ENCODE measurements around the gene TRPM3.
"Not testable (repeated sequence)": the region's sequence is repeated elsewhere in the genome, so short reads cannot be mapped to it uniquely, and the experiment has no call there.

Gene TRPM3

DNA sequence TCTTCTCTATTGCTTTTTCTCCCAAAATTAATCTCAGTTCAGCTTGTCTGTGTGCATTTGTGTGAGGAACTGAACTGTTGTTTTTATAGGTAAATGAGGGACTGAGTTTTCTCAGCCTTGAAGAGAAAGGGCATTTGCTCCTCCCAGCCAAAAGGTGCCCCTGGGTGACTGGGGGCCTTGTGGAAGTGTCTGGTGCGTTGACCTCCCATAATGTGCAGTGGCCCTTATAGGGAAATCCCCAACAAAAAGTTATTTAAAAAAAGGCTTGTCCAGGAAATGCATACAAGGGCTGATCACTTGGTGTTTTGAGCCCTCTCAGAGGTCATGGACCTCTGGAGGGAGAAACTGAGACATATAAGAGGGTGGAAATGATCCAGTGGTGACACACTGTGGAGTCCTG lies 467.3 kb downstream of the TRPM3 start:
- DNase-seq (ENCODE audit: low read depth) = no peak

DNA sequence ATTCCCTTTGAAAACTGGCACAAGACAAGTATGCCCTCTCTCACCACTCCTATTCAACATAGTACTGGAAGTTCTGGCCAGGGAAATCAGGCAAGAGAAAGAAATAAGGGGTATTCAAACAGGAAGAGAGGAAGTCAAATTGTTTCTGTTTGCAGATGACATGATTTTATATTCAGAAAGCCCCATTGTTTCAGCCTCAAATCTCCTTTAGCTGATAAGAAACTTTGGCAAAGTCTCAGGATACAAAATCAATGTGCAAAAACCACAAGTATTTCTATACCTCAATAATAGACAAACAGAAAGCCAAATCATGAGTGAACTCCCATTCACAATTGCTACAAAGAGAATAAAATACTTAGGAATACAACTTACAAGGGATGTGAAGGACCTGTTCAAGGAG lies 476.8 kb downstream of the TRPM3 start:
- not testable (repeated sequence) for DNase-seq (ENCODE audit: low read depth)

DNA sequence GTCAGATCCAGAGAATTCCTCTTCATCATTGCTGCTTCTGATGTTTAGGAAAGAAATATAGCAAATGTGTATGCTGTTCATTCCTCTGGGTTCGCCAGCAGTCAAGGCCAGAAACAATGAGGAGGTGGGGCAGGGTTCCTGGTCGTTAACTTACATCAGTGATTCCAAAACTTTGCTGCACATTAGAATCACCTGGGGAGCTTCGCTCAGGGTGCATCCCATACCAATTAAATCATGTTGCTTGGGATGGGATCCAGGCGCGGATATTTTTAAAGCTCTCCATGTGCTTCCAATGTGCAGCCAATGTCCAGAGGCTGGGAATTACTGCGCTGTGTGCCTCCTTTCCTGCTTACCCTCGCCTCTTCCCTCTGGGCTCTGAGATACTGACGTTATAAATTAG lies 479.1 kb downstream of the TRPM3 start:
- DNase-seq (ENCODE audit: low read depth) = no peak

DNA sequence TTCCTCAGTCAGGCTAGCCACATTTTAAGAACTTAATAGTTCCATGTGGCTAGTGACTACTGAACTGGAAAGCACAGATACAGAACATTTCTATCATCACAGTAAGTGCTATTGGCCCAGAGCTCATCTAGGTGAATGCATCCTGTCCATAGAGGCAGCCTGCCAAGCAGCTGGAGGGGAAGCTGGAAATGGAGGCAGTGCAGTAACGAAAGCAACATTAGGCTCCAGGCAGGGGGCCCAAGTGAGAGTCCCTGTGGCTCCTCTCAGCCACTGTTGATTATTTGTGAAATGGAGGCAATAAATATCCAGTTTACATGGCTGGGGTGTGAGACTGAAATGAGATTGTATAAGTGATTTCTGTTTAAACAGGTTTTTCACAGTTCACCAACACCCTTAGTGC lies 479.8 kb downstream of the TRPM3 start:
- DNase-seq (ENCODE audit: low read depth) = no peak

DNA sequence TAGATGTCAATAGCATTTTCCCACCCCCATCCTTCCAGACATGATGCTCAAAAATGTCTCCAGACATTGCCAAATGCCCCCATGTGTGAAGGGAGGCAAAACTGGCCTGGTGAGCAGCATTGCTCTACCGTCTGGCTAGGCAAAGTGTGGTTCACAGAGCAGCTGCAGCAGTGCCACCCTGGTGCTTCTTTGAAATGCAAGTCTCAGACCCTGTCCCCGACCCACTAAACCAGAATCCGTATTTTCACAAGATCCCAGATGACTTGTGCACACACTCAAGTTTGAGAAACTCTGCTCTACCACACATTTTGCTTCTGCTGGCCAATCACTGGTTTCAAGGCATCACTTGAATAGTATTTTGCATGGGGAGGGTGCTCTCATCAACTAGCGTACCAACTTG lies 480.4 kb downstream of the TRPM3 start:
- DNase-seq (ENCODE audit: low read depth) = no peak

DNA sequence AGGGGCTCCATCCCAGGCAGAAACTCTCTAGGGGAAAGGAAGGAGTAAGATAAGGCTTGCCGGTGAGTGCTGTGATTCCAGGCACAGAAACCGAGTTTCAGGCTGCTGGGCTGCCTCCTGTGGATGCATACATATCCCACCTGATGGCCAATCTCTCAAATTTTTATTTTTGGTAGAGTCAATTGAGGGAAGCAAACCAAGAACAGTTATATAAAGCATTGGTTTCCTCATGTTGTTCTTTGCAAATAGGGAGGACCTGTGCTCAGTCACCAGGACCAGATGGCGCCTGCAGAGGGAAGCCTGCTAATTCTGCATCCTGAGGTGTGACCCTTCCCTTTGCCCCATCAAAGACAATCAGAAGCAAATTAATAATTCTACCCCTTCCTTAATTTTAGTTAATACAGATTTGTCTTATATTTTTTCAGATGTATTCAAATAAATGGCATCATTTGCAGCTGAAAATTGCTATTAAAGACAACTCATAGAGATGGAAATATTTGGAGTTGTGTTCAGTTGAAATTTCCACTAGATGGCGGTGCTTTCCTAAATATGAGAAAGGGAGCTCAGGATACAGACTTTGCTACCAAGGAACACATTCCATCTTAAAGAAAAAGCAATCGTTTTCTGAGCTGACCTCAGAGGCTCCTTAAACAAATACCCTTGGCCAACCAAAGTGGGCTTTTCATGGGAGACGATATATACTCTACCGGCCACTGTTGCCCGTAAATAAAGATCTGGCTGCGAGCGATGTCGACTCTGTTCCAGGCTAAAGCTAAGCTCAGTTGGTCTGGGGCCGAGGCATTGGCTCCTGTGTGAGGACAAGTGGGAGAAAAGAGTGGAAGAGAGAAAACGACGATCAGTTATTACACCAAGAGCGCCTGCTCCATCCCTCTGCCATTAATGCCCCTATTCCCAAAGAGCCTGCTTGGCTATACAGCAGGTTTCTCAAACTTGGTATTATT lies 481.3 kb downstream of the TRPM3 start:
- peak; percentile 67 for DNase-seq (ENCODE audit: low read depth)

DNA sequence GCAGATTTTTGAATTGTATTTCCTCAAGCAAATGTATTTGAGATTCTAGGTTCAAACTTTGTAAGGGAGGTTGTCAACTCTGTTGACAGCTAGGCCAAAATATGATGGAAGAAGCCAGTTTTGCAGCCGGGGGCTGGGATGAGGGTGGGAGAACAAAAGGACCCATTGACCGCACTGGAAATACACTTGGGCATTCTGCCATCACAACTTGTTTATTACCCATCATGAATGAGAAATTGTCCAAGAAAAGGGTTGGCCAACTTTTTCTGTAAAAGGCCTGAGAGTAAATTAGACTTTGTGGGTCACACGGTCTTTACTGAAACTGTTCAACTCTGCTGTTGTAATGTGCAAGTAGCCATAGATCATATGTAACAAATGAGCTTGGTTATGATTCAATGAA lies 485.6 kb downstream of the TRPM3 start:
- DNase-seq (ENCODE audit: low read depth) = no peak

DNA sequence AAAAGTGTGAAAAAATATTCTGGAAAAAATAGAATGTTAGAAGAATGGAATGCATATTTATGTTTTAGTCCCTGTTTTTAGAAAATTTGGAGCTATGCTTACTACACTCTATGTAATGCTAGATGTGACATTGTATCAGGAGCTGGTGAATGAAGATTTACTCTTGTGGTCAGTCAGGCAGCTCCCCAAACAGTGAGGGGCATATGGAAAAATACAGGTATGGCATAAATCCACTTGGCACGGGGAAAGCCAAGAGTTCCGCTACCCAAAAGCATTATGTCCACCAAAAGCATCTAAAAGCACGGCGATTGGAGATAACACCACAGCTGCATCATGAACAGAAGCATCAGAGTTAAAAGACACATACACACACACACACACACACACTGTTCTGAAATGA lies 486.7 kb downstream of the TRPM3 start:
- no peak for DNase-seq (ENCODE audit: low read depth)

DNA sequence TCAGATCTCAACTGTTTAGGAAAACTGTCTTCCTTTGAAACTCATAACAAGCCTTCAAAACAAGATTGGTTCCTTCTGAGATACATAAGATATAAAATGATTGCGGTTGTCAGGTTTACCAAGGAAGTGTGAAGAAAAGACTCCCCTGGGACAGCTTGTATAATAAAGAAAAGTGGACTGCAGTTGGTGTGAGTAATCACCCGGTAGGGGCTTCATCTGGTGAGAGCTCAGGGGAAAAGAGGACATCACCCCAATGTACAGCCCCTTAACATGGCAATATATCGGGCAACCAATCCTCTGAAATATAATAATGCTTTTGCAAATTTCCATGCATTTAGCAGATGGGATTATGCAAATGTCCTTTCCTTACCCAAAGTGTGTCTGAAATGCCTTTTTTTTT lies 490.4 kb downstream of the TRPM3 start:
- DNase-seq (ENCODE audit: low read depth) = no peak

DNA sequence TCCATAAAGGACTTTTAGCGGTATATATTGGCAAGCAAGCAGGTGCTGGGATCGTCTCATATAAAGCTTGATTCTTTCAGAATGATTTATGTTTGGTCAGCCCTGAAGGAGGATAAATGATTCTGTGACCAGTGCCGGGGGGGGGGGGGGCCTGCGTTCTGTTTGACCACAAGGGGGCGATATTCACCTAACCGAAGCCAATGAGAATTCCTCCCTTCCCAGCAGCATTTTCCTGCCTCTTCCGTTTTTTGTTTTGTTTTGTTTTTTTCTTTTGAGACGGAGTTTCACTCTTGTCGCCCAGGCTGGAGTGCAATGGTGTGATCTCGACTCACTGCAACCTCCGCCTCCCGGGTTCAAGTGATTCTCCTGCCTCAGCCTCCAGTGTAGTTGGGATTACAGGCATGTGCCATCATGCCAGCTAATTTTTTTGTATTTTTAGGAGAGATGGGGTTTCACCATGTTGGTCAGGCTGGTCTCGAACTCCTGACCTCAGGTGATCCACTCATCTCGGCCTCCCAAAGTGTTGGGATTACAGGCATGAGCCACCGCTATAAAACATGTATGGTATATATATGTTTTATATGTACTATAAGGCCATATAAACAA lies 492.2 kb downstream of the TRPM3 start:
- DNase-seq (ENCODE audit: low read depth) = not testable (repeated sequence)

DNA sequence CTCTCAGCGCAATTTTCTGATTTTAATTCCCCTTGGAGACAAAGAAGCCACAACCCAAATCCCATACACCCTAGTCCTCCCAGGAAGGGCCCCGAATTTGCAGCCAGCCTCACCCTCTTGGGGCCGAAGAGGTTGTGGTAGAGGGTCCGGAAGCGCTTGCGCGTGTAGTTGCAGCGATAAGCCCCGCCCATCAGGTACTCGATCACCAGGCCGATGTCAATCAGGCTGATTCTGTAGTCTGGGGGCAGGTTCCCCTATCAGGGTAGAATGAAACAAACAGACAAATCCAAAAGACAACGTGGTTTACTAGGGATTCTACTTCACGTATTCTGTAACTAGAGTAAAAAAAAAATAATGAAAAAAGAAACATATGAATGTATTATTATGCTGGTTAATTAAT lies 496.3 kb downstream of the TRPM3 start:
- no peak for DNase-seq (ENCODE audit: low read depth)

DNA sequence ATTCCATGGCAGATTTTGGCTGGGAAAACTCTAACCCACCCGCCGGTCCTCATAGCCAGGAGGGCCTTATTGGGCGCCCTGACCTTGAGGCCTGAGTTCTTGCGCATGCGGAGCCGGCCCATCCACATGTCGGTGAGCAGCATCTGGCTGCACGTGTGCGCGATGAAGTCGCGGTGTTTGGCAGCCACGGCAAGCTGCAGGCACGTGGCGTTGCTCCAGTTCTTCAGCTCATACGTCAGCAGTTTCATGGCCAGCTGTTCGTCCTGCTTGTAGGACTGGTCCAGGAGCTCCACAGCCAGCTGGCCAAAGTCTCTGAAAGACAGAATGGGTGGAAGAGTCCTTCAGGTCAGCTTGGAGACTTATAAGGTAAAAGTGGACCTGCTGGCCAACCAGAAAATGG lies 502.6 kb downstream of the TRPM3 start:
- no peak for DNase-seq (ENCODE audit: low read depth)

DNA sequence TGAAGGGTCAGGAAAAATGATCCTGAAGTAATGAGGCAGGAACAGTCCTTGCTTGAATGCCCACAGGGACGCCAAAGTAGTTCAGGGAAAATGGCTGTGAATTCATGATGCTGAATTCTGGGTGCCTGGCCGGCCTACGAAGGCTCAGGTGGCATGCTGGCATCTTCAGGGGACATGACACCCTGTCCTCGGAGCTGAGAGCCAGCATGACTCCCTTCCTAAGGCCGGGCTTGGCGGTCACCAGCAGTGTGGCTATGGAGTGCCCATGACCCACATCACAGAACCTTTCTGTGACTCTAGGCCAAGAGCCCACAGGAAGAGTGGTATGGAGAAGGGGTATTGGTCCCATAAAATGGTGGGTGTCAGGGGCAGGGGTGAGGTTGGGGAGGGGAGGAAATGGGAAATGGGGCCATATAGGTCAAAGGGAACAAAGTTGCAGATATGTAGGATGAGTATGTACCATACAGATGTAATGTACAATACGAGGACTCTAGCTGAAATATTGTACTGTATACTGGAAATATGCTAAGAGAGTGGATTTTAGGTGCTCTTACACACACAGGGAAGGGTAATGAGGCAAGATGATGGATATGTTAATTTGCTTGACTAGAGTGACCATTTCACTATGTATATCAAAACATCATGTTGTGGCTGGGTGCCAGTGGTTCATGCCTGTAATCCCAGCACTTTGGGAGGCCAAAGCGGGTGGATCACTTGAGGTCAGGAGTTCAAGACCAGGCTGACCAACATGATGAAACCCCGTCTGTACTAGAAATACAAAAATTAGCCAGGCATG lies 504.2 kb downstream of the TRPM3 start:
- DNase-seq (ENCODE audit: low read depth) = no peak

DNA sequence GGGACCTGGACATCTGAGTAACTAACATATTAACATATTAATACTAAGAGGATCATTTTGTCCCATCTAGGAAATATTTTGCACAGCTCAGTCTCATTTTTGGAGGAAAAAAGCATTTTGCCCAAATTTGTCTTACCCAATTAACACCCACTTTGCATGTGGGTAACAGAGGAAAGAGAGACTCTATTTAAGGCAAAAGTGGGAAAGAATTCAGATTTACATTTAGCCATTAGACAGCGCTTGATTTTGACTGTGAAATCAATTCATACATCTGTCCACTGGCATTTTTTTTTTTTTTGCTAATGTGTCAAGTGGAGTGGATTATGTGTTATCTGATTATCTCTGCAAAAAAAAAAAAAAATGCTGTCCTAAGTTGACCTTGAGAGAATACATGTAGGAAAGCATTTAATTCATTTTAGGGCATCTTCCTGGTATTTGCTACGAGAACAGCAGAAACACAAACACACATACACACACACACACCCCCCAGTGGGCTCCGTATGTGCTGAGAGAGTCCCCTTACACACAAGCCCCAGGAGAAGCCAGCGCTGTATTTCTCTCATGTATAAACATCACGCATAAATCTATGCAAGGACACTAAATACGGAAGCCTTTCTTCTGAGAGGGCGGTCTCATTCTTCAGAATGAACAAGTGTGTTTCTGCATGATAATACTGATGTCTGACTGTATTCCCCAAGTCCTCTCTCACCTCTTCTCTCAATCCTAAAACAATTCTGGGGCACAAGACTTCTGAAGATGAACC lies 505.0 kb downstream of the TRPM3 start:
- no peak for DNase-seq (ENCODE audit: low read depth)

DNA sequence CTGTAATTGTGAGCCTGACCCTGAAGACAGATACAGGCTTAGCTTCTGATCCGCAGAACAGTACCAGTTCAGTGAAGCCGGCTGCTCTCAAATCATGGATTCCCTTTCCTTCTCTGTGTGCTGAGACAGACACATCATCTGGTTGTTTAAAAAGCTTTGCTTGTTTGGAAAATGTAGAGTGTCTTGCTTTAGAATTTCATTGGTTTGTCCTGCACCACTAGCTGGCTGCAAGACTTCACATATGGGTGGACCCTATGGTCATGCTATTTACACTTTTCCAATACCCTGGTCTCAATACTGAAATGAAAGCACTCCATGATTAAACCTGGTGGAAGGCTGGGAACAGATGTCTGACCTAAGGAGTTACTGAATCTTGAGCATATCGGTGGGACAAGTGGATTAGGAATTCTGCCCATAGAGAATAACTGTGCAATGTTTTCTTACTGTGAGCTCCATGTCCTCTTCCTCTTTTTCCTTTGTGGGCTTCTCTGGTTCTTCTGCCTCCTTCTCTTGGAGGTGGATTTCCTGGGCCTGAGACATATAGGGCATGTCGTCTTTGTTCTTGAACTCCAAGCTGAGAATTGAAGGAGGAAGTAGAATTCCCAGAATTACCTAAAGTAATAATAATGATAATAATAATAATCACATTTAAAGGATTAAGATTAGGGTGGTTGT lies 505.8 kb downstream of the TRPM3 start:
- DNase-seq (ENCODE audit: low read depth) = no peak

DNA sequence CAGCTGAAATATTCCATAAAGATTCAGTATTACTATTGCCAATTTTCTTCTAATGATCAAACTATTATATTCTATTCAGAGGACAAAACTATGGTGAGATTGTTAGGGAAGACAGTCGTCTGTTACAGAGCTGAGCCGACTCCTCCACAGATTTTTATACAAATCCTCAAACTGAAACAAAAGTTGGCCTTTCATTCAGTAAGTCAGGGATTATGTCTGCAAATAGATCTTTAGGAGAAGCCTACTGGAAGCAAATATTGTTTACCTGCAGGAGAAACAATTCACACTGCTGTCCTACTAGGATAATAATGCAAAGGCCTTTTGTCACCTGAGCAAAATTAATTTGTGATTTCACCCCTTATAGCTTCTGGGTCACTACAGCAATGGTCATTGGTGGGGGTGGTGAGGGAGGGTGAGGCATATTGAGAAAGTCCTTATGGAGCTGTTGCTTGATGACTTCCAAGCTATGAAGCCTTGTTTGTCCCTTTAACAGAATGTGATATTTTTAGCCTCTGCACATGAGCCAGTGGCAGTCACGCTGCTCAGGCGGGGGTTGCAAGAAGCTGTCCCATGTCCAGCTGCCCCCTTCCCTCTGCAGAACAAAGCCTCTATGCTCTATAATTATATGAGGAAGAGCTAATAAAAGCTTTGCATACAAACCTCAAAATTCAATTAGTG lies 506.5 kb downstream of the TRPM3 start:
- DNase-seq (ENCODE audit: low read depth) = no peak

DNA sequence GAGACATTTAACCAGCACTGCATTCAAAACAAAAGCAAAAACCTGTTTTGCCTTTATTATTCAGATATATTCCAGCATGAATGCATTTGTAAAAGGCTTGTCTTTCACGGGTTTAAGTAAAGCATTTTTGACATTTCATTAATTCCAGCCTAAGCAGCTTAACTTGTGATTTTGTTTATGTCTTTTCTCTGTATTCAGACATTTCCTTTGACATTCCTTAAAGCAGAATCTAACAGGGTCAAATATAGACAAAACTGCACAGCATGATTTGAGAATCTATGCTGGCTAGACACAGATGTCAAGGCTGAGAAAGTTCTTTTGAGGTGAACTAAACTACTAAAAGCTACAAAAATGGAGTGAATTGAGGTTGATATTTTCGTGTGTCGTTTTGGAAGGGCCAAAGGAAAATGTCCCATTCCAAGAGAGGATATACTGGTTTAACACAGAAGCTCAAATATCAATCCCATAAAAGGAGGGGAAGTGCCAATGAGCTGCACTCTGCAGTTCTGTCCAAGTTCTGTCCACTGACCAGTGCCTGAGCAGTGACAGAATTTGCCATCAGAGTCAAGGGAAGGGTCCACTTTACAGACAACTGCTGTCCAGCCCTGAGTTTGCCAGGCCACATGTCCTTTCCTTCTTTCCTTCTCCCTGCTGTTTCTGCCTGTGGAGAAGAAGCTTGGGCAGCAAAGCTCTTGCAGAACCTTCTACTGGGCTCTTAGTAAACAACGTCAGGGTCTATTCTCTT lies 508.2 kb downstream of the TRPM3 start:
- DNase-seq (ENCODE audit: low read depth) = peak; percentile 38

DNA sequence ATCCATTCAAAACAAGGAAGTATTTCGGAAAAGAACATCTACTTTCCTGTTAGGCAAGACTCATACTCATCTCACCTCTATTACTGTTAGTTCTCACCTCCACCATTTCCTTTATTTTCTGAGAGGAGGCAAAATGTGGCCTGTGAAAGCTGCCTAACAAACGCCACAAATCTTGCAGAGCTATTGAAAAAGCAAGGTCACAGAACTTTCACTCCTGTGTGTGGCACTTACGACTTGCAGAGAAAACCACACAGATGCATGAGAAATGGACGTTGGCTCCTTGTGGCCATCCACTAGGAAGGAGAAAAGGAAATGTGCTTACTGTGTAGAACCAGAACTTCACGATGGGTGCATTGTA lies 511.2 kb downstream of the TRPM3 start:
- no peak for DNase-seq (ENCODE audit: low read depth)

DNA sequence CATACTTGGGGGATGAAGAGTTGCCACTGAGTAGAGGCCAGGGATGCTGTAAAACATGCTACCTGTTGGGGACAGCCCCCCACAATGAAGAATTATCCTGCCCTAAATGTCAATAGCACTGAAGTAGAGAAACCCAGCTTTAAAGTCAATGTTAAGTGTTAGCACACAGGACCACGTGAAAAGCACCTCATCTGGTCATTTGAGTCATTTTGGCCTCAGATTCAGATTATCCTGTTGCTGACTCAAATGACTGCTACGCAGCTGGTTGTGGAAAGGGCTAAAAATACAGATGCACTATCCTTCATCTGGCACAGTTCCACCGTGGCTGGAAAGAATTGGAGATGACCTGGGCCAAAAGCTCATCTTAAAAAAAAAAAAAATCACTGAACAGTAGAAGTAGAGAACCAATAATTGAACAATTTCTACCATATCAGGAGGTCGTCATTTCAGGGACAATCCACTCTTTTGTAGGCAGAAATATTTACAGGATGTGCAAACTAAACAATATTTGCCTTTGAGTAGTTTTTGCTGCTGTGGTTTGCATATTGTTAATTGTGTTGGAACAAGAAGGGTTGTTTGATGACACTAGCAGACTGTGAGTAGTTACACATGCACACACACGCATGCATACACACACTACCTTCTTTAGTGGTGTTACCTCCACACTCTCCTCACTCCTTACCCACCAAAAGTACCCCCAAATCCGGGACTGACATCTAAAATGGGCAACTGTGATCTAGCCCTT lies 511.7 kb downstream of the TRPM3 start:
- peak; percentile 95 for DNase-seq (ENCODE audit: low read depth)

DNA sequence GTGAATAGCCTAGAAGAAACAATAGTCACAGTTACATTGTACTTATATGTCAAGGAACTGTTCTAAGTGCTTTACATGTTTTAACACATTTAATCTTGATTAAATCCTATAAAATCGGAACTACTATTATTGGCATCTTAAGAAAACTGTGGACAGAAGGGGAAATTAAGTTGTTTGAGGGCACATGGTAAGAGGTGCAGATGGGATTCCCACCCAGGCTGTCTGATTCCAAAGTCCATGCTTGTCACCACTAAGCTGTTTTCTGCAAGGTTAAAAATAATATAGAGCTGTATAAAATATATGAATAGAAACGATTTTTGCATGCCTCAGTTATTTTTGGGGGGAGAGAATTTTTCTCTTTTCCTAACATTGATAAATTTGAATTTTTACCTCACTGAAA lies 512.4 kb downstream of the TRPM3 start:
- DNase-seq (ENCODE audit: low read depth) = no peak
